Activated naive CD8-positive, alpha-beta T cell treated with anti-CD3 and anti-CD28 coated beads, Interleukin-2, amount 50 U/mL, for 24 hours (primary cell): Measurements from ENCODE around the gene MISP3.

Source experiments
- ATAC-seq: fragments of 150-1000 bp; cut with Tn5 transposase; one replicate; pipeline ENCODE4 v1.10.0; 2021
- DNase-seq: peaks from one replicate; pipeline ENCODE4 v3.0.0; 2021
- H3K27ac Mint-ChIP-seq: one replicate; pipeline ENCODE4 v1.8.0; 2021; ENCODE audit warnings: mild to moderate bottlenecking, mixed read lengths
- H3K27me3 Mint-ChIP-seq: one replicate; pipeline ENCODE4 v1.8.0; 2021; ENCODE audit warnings: mixed read lengths
- H3K36me3 Mint-ChIP-seq: one replicate; pipeline ENCODE4 v1.8.0; 2021; ENCODE audit warnings: low read depth, mixed read lengths
- H3K4me1 Mint-ChIP-seq: one replicate; pipeline ENCODE4 v1.8.0; 2021; ENCODE audit warnings: mixed read lengths
- H3K4me3 Mint-ChIP-seq: one replicate; pipeline ENCODE4 v1.8.0; 2021; ENCODE audit warnings: mild to moderate bottlenecking, moderate library complexity, mixed read lengths
- H3K9me3 Mint-ChIP-seq: one replicate; pipeline ENCODE4 v1.8.0; 2021; ENCODE audit warnings: mixed read lengths

Gene MISP3

DNA sequence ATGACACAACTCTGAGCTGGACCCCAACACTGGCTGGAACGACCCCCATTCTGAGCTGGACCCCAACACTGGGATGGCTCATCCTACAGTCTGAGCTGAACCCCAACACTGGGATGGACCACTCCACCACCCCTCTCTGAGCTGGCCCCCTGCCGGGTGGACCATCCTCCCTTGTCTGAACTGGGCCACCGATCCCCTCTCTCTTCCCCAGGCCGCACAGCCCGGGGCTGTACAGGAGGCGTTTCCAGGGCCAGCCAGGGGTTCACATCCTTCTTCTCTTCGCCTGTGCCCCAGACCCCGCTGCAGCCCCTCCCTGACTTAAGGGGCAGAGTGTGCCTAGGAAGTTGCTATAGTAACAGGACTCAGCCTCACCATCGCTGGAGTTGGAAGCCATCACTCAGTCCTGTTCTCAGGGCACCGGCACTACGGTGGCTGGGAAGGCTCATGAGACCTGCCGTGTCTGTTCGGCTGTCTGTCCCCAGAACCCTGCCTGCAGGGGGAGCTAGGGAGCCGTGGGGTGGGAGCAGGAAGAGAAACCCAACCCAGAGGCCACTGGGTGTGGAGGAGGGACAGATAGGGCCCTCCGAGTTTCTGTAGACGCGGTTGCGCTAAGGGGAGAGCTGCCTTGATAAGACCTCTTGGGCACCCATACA is 41.3 kb downstream of the MISP3 start:
- Mint-ChIP-seq H3K27ac (no peak overlapping the region), H3K9me3 (no peaks in the 10 kb centered on the region), H3K4me3 (no peak overlapping the region), H3K4me1 (peaks cover 45% of the 10 kb centered on the region), H3K27me3 (no peaks in the 10 kb centered on the region), H3K36me3 (no peaks in the 10 kb centered on the region)
- peak; percentile 72 for DNase-seq
- ATAC-seq: no peak

GRCh38 chr19:14114439-14114838 is 41.9 kb downstream of the MISP3 start:
- peaks cover 2% of the 10 kb centered on the region for H3K36me3 Mint-ChIP-seq

DNA sequence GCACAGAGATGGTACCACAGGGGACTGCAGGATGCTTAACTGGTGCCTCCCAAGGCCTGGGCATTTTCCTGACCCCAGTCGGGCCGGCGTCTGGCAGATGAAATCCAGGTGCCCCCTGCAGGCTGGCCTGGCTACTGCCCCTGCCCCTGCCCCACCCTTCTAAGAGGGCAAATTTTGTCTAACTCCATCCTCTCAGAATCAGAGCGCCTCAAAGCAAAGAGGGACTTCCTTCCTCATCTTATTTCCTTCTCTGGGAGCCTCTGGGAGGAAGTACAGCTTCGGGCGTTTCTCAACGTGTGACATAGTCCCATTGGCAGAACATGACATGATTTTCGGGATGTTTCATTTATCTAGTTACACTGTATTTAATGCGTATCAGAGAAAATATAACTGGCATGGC is 42.3 kb downstream of the MISP3 start:
- Mint-ChIP-seq H3K27ac (no peak overlapping the region), H3K4me1 (peaks cover 48% of the 10 kb centered on the region), H3K27me3 (no peaks in the 10 kb centered on the region), H3K4me3 (no peak overlapping the region), H3K36me3 (peaks cover 2% of the 10 kb centered on the region), H3K9me3 (no peaks in the 10 kb centered on the region)
- ATAC-seq (no peak), DNase-seq (peak; percentile 72)

More at GRCh38 chr19:14114439-14114838, 41.9 kb downstream of the MISP3 start:
- no peak overlapping the region for H3K4me3 Mint-ChIP-seq
- no peak overlapping the region for H3K27ac Mint-ChIP-seq
- H3K9me3 Mint-ChIP-seq: no peaks in the 10 kb centered on the region
- peaks cover 48% of the 10 kb centered on the region for H3K4me1 Mint-ChIP-seq
- no peak for DNase-seq
- no peaks in the 10 kb centered on the region for H3K27me3 Mint-ChIP-seq
- ATAC-seq: no peak

- no peaks in the 10 kb centered on the region for H3K9me3 Mint-ChIP-seq
- H3K36me3 Mint-ChIP-seq: peaks cover 2% of the 10 kb centered on the region
- peaks cover 48% of the 10 kb centered on the region for H3K4me1 Mint-ChIP-seq
- H3K27me3 Mint-ChIP-seq: no peaks in the 10 kb centered on the region
- no peak for DNase-seq
- H3K4me3 Mint-ChIP-seq: peak overlapping the region; percentile 35
- no peak for ATAC-seq
- no peak overlapping the region for H3K27ac Mint-ChIP-seq
Measured at GRCh38 chr19:14115756-14116155, 43.2 kb downstream of the MISP3 start.

- Mint-ChIP-seq H3K4me3 (peak overlapping the region; percentile 87), H3K4me1 (peaks cover 48% of the 10 kb centered on the region), H3K9me3 (no peaks in the 10 kb centered on the region), H3K36me3 (peaks cover 2% of the 10 kb centered on the region), H3K27ac (peak overlapping the region; percentile 48), H3K27me3 (no peaks in the 10 kb centered on the region)
- ATAC-seq (no peak), DNase-seq (no peak)
Measured at GRCh38 chr19:14116525-14116917, 43.9 kb downstream of the MISP3 start.

DNA sequence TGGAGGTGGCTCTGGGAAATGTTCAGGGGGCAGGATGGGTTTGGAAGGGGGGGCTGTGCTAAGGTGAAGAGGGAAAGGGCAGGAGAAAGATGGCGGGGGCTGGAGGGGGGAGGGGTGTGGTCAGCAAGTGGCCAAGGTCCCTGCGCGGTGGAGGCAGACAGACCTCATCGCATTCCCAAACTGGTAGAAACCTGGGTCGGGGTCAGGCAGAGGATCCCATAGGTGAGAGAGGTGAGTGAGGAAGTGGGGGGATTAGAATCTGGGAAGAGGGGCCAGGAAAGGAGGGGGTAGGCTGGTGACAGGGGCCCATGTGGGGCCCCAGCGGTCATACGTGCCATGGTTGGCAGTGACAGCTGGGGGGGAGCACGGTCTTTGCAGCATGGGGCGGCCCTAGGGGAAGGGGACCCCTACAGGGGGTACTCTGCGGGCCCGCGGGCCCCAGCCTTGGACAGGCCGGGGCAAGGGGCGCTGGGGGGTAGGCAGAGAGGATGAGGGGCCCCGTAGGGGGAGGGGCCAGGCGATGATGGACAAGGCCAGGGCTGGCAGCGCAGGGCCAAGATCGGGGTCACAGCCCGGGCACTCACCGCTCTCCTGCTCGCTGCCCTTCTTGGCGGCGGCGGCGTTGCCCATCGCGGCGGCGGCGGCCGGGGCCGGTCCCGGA is 44.5 kb downstream of the MISP3 start:
- peak overlapping the region; percentile 87 for H3K4me3 Mint-ChIP-seq
- H3K9me3 Mint-ChIP-seq: no peaks in the 10 kb centered on the region
- H3K36me3 Mint-ChIP-seq: peaks cover 2% of the 10 kb centered on the region
- peaks cover 44% of the 10 kb centered on the region for H3K4me1 Mint-ChIP-seq
- peak; percentile 31 for DNase-seq
- no peaks in the 10 kb centered on the region for H3K27me3 Mint-ChIP-seq
- H3K27ac Mint-ChIP-seq: peak overlapping the region; percentile 48
- ATAC-seq: peak; percentile 2

GRCh38 chr19:14117668-14118164 is 45.1 kb downstream of the MISP3 start, which contains the start of gene PRKACA:
TSS of gene PRKACA (minus strand) at chr19:14117762. CDS start at chr19:14117547, 215 bp downstream.
- peak within 1 kb of the TSS; percentile 87 for H3K4me3 Mint-ChIP-seq
- H3K27ac Mint-ChIP-seq: peak within 1 kb of the TSS; percentile 81
- ATAC-seq (peak; percentile 95), DNase-seq (peak; percentile 97)
- peaks cover 6% of the 10 kb centered on the region for H3K36me3 Mint-ChIP-seq
- no peaks in the 10 kb centered on the region for H3K27me3 Mint-ChIP-seq
- peaks cover 39% of the 10 kb centered on the region for H3K4me1 Mint-ChIP-seq
- H3K9me3 Mint-ChIP-seq: no peaks in the 10 kb centered on the region

- peaks cover 37% of the 10 kb centered on the region for H3K4me1 Mint-ChIP-seq
- H3K27me3 Mint-ChIP-seq: no peaks in the 10 kb centered on the region
- no peaks in the 10 kb centered on the region for H3K9me3 Mint-ChIP-seq
- H3K27ac Mint-ChIP-seq: peak overlapping the region; percentile 81
- DNase-seq (peak; percentile 37), ATAC-seq (peak; percentile 0)
- peaks cover 10% of the 10 kb centered on the region for H3K36me3 Mint-ChIP-seq
- H3K4me3 Mint-ChIP-seq: peak overlapping the region; percentile 87
Measured at GRCh38 chr19:14118165-14119051, 45.8 kb downstream of the MISP3 start.

- Mint-ChIP-seq H3K27ac (peak overlapping the region; percentile 81), H3K27me3 (no peaks in the 10 kb centered on the region), H3K4me1 (peaks cover 32% of the 10 kb centered on the region), H3K36me3 (peaks cover 10% of the 10 kb centered on the region), H3K9me3 (no peaks in the 10 kb centered on the region), H3K4me3 (peak overlapping the region; percentile 87)
- DNase-seq (no peak), ATAC-seq (no peak)
Measured at GRCh38 chr19:14119146-14119545, 46.6 kb downstream of the MISP3 start.

GRCh38 chr19:14119644-14120496 is 47.3 kb downstream of the MISP3 start:
- no peak overlapping the region for H3K4me3 Mint-ChIP-seq
- ATAC-seq (no peak), DNase-seq (no peak)
- peaks cover 28% of the 10 kb centered on the region for H3K4me1 Mint-ChIP-seq
- H3K27ac Mint-ChIP-seq: no peak overlapping the region
- peaks cover 15% of the 10 kb centered on the region for H3K36me3 Mint-ChIP-seq
- H3K27me3 Mint-ChIP-seq: no peaks in the 10 kb centered on the region
- no peaks in the 10 kb centered on the region for H3K9me3 Mint-ChIP-seq

DNA sequence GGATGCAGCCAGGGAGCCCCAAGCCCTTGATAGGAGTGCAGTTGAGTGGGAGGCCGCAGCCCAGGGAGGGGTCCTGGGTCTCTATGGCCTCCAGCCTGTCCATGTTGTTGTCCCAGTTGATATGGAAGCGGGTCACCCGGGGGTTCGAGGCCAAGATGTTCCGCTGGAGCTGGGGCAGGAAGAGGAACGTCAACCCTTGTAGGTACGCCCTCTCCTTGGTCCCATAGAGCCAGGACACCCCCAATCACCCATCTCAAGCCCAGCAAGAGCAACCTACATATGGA is 47.9 kb downstream of the MISP3 start:
- peaks cover 24% of the 10 kb centered on the region for H3K4me1 Mint-ChIP-seq
- H3K27ac Mint-ChIP-seq: no peak overlapping the region
- peaks cover 21% of the 10 kb centered on the region for H3K36me3 Mint-ChIP-seq
- H3K4me3 Mint-ChIP-seq: no peak overlapping the region
- no peak for ATAC-seq
- H3K9me3 Mint-ChIP-seq: no peaks in the 10 kb centered on the region
- no peak for DNase-seq
- no peaks in the 10 kb centered on the region for H3K27me3 Mint-ChIP-seq

- ATAC-seq (no peak), DNase-seq (no peak)
- Mint-ChIP-seq H3K9me3 (no peaks in the 10 kb centered on the region), H3K27ac (no peak overlapping the region), H3K4me3 (no peak overlapping the region), H3K4me1 (peaks cover 10% of the 10 kb centered on the region), H3K27me3 (no peaks in the 10 kb centered on the region), H3K36me3 (peaks cover 27% of the 10 kb centered on the region)
Measured at GRCh38 chr19:14122924-14123323, 50.3 kb downstream of the MISP3 start.
